Gastroesophageal sphincter (tissue), 3 donors: ENCODE measurements around the gene SAT2.

Experiments
- EP300 ChIP-seq: sonication (generic); formaldehyde crosslinking; IDR thresholded peaks from one replicate; pipeline ENCODE4 v1.6.1; 2017; ENCODE audit warnings: antibody characterized with exemption, mild to moderate bottlenecking
- POLR2A ChIP-seq, 2 donors: fragments of 450-650 bp; IDR thresholded peaks; one replicate each; pipeline ENCODE4 v1.6.1; 2017; ENCODE audit warnings: antibody characterized with exemption in 2 of 2, mild to moderate bottlenecking in 2 of 2, moderate library complexity in 1 of 2
- TF ChIP-seq, protein P1 (sequence below), 4 experiments: fragments of 200-600 bp in 2 of 4; fragments of 450-650 bp in 2 of 4; sonication (generic) in 1 of 4; IDR thresholded peaks; one replicate each; pipeline ENCODE4 v1.5.1; 2017 to 2019; ENCODE audit warnings: antibody characterized with exemption in 4 of 4, mild to moderate bottlenecking in 2 of 4, moderate library complexity in 2 of 4

DNA sequence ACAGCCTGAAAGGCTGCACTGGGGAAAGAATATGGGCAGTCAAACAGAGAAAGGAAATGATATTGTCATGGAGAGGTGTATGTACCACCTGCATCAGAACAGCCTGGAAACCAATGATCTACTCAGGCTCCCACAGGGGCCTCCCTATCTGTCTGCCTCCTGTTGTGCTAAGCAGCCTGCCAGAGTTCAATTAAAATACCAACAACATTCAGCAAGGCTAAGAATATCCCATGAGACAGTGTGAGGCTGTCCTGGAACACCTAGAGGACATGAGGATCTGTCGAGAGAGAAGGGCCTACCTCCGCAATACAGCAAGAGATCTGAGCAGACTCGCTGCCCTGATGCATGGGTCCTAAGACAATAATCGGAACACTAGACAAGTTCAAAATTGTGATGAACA is 21.3 kb downstream of the SAT2 start:
- TF ChIP-seq, protein P1, sequence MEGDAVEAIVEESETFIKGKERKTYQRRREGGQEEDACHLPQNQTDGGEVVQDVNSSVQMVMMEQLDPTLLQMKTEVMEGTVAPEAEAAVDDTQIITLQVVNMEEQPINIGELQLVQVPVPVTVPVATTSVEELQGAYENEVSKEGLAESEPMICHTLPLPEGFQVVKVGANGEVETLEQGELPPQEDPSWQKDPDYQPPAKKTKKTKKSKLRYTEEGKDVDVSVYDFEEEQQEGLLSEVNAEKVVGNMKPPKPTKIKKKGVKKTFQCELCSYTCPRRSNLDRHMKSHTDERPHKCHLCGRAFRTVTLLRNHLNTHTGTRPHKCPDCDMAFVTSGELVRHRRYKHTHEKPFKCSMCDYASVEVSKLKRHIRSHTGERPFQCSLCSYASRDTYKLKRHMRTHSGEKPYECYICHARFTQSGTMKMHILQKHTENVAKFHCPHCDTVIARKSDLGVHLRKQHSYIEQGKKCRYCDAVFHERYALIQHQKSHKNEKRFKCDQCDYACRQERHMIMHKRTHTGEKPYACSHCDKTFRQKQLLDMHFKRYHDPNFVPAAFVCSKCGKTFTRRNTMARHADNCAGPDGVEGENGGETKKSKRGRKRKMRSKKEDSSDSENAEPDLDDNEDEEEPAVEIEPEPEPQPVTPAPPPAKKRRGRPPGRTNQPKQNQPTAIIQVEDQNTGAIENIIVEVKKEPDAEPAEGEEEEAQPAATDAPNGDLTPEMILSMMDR (IDR thresholded peaks at IDR 0.05), result no peak
- TF ChIP-seq EP300 (no peak), POLR2A (IDR thresholded peaks at IDR 0.05) (no peak)
